Measurements from ENCODE around the gene CNTRL. TPM values are rescaled to one million over a fixed set of nuclear protein-coding genes. Genes with fewer than 3 reads are reported as not detected.
"Not testable (repeated sequence)": the region's sequence is repeated elsewhere in the genome, so short reads cannot be mapped to it uniquely, and the experiment has no call there.

CNTRL gene
- total and polyA plus RNA-seq, 2 experiments from 2014 or later = 3.4 to 7.9 TPM

GRCh38 chr9:121123816-121124535, 49.2 kb downstream of the CNTRL start:
- Histone ChIP-seq H3K9me2 (replicated peaks; ENCODE audit: insufficient read depth) (no peaks in the 10 kb centered on the region), H3K27me3 (no peaks in the 10 kb centered on the region), H3K4me1 (ENCODE audit: insufficient read depth) (peaks cover 10% of the 10 kb centered on the region), H3K36me3 (replicated peaks; ENCODE audit: insufficient read depth, low read depth) (no peaks in the 10 kb centered on the region), H4K20me1 (ENCODE audit: insufficient read depth, poor library complexity, severe bottlenecking) (no peaks in the 10 kb centered on the region), H3K4me3 (no peak overlapping the region), H3K4me2 (no peak overlapping the region), H3K79me2 (peaks cover 5% of the 10 kb centered on the region), H3K9me3 (ENCODE audit: low read depth) (no peaks in the 10 kb centered on the region), H3K27ac (no peak overlapping the region), H2AFZ (no peak overlapping the region)
- TF ChIP-seq CTCF (IDR thresholded peaks at IDR 0.05; ENCODE audit: poor library complexity) (no peak), EZH2phosphoT487 (IDR thresholded peaks at IDR 0.05; ENCODE audit: low read depth, severe bottlenecking, unreplicated experiment) (no peak), EZH2 (IDR thresholded peaks at IDR 0.05; ENCODE audit: borderline replicate concordance) (no peak)
- 93% methylated on average over 5 of the region's 5 CpGs for WGBS (ENCODE audit: low lambda C conversion rate, missing lambda C conversion rate)
- DNase-seq (ENCODE audit: low spot score) = no peak

GRCh38 chr9:121125590-121125989, 50.8 kb downstream of the CNTRL start:
- 56% methylated on average over 3 of the region's 3 CpGs for WGBS (ENCODE audit: low lambda C conversion rate, missing lambda C conversion rate)
- Histone ChIP-seq H3K4me2 (no peak overlapping the region), H3K79me2 (peaks cover 5% of the 10 kb centered on the region), H3K9me3 (ENCODE audit: low read depth) (no peaks in the 10 kb centered on the region), H4K20me1 (ENCODE audit: insufficient read depth, poor library complexity, severe bottlenecking) (no peaks in the 10 kb centered on the region), H3K36me3 (replicated peaks; ENCODE audit: insufficient read depth, low read depth) (no peaks in the 10 kb centered on the region), H3K27ac (no peak overlapping the region), H3K27me3 (no peaks in the 10 kb centered on the region), H3K4me3 (no peak overlapping the region), H3K4me1 (ENCODE audit: insufficient read depth) (peaks cover 10% of the 10 kb centered on the region), H3K9me2 (replicated peaks; ENCODE audit: insufficient read depth) (no peaks in the 10 kb centered on the region), H2AFZ (no peak overlapping the region)
- no peak for DNase-seq (ENCODE audit: low spot score)
- no peak for TF ChIP-seq EZH2 (IDR thresholded peaks at IDR 0.05; ENCODE audit: borderline replicate concordance)
- TF ChIP-seq CTCF (IDR thresholded peaks at IDR 0.05; ENCODE audit: poor library complexity) = no peak
- no peak for TF ChIP-seq EZH2phosphoT487 (IDR thresholded peaks at IDR 0.05; ENCODE audit: low read depth, severe bottlenecking, unreplicated experiment)

- 97% methylated on average over 3 of the region's 3 CpGs for WGBS (ENCODE audit: low lambda C conversion rate, missing lambda C conversion rate)
- not testable (repeated sequence) for H2AFZ ChIP-seq; H3K4me3 ChIP-seq; H3K27me3 ChIP-seq; H4K20me1 ChIP-seq (ENCODE audit: insufficient read depth, poor library complexity, severe bottlenecking); H3K4me2 ChIP-seq; H3K4me1 ChIP-seq (ENCODE audit: insufficient read depth); DNase-seq (ENCODE audit: low spot score); H3K79me2 ChIP-seq; H3K27ac ChIP-seq; H3K36me3 ChIP-seq (replicated peaks; ENCODE audit: insufficient read depth, low read depth); H3K9me3 ChIP-seq (ENCODE audit: low read depth); H3K9me2 ChIP-seq (replicated peaks; ENCODE audit: insufficient read depth)
Observed at GRCh38 chr9:121129384-121129783, 54.6 kb downstream of the CNTRL start.

GRCh38 chr9:121133104-121133816, 58.5 kb downstream of the CNTRL start:
- Histone ChIP-seq H3K27me3 (no peaks in the 10 kb centered on the region), H3K4me3 (no peak overlapping the region), H3K36me3 (replicated peaks; ENCODE audit: insufficient read depth, low read depth) (no peaks in the 10 kb centered on the region), H3K4me2 (peak overlapping the region; percentile 29), H3K9me2 (replicated peaks; ENCODE audit: insufficient read depth) (no peaks in the 10 kb centered on the region), H3K79me2 (no peaks in the 10 kb centered on the region), H3K4me1 (ENCODE audit: insufficient read depth) (no peaks in the 10 kb centered on the region), H3K9me3 (ENCODE audit: low read depth) (no peaks in the 10 kb centered on the region), H3K27ac (no peak overlapping the region), H4K20me1 (ENCODE audit: insufficient read depth, poor library complexity, severe bottlenecking) (no peaks in the 10 kb centered on the region), H2AFZ (no peak overlapping the region)
- no peak for TF ChIP-seq EZH2 (IDR thresholded peaks at IDR 0.05; ENCODE audit: borderline replicate concordance)
- no peak for TF ChIP-seq CTCF (IDR thresholded peaks at IDR 0.05; ENCODE audit: poor library complexity)
- TF ChIP-seq EZH2phosphoT487 (IDR thresholded peaks at IDR 0.05; ENCODE audit: low read depth, severe bottlenecking, unreplicated experiment) = no peak
- peak; percentile 55 for DNase-seq (ENCODE audit: low spot score)
- WGBS (ENCODE audit: low lambda C conversion rate, missing lambda C conversion rate) = 80% methylated on average over 19 of the region's 19 CpGs

Measured in hepatocyte (in vitro differentiated cells).